Activated naive CD4-positive, alpha-beta T cell treated with anti-CD3 and anti-CD28 coated beads, Interleukin-2, amount 50 U/mL, for 72 hours (primary cell): ENCODE data around the gene ANKRD44. TPM values are rescaled to one million over a fixed set of nuclear protein-coding genes. Genes with fewer than 3 reads are reported as not detected.
"Not testable (repeated sequence)": the region's sequence is repeated elsewhere in the genome, so short reads cannot be mapped to it uniquely, and the experiment has no call there.

Experiments
- ATAC-seq, 2 donors: fragments of 150-1000 bp; cut with Tn5 transposase; 2 replicates each; pipeline ENCODE4 v1.10.0; 2021; ENCODE audit warnings: mild to moderate bottlenecking in 2 of 2, moderate library complexity in 2 of 2
- DNase-seq, 2 donors: peaks; one replicate each; pipeline ENCODE4 v3.0.0; 2021 to 2022; ENCODE audit warnings: low spot score in 2 of 2
- H3K27ac Mint-ChIP-seq, 2 donors: one replicate each; pipeline ENCODE4 v1.8.0; 2022; ENCODE audit warnings: mild to moderate bottlenecking in 2 of 2, mixed read lengths in 2 of 2
- H3K36me3 Mint-ChIP-seq, 2 donors: one replicate each; pipeline ENCODE4 v1.8.0; 2022; ENCODE audit warnings: mixed read lengths in 2 of 2
- H3K9me3 Mint-ChIP-seq, 2 donors: one replicate each; pipeline ENCODE4 v1.8.0; 2022; ENCODE audit warnings: mixed read lengths in 2 of 2
- total RNA-seq, 2 donors: library from RNA; stranded (reverse); gene quantifications; one replicate each; pipeline ENCODE4 v1.2.3, GENCODE V29; 2022

Gene ANKRD44
- 100 to 1,000 TPM; 103 to 130 TPM for total RNA-seq

GRCh38 chr2:197310271-197310985 lies at the start of gene ANKRD44:
TSS of gene ANKRD44 (minus strand) at chr2:197310780. CDS start at chr2:197310604, 176 bp downstream.
- ATAC-seq, result peak; percentile 75 to 80
- H3K36me3 Mint-ChIP-seq, result peaks cover 10 to 16% of the 10 kb centered on the region in 2 donors

GRCh38 chr2:197359859-197360258 lies 49.3 kb upstream of the ANKRD44 start:
- peak overlapping the region in 1 of 2 donors; percentile 44 for H3K27ac Mint-ChIP-seq
- DNase-seq (no peak), ATAC-seq (peak in 1 of 2 donors; percentile 29)
- no peaks in the 10 kb centered on the region for H3K9me3 Mint-ChIP-seq
- H3K36me3 Mint-ChIP-seq, result peaks cover 0 to 8% of the 10 kb centered on the region in 2 donors

More at GRCh38 chr2:197310271-197310985, at the start of gene ANKRD44:
- H3K27ac Mint-ChIP-seq, result peak within 1 kb of the TSS; percentile 95 to 96
- DNase-seq, result peak; percentile 85 to 89
- H3K9me3 Mint-ChIP-seq, result no peaks in the 10 kb centered on the region

GRCh38 chr2:197358931-197359330 lies 48.4 kb upstream of the ANKRD44 start:
- H3K9me3 Mint-ChIP-seq, result no peaks in the 10 kb centered on the region
- ATAC-seq, result peak; percentile 73 to 75
- DNase-seq, result no peak
- H3K27ac Mint-ChIP-seq, result peak overlapping the region in 1 of 2 donors; percentile 44
- peaks cover 0 to 8% of the 10 kb centered on the region in 2 donors for H3K36me3 Mint-ChIP-seq

DNA sequence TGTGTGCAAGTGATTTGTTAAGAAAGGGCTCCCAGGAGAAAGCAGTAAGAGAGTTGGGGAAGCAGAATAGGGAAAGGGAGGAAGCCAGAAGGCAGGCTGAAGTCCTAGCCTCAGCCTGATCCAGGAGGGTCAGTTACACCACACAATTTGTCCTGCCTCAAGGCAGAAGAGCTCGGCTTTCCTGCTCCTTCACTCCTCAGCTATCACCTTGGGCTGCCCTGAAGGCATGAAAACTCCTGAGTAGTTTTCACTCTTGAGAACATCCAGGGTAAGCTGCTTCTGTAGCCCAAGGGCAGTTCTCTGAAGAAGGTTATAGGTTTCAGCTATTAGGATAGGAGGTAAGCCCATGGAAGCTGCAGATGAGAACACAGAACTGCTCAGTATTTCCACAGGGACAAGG lies 47.4 kb upstream of the ANKRD44 start:
- ATAC-seq (no peak), DNase-seq (no peak)
- H3K27ac Mint-ChIP-seq, result no peak overlapping the region
- H3K9me3 Mint-ChIP-seq, result no peaks in the 10 kb centered on the region
- peaks cover 0 to 8% of the 10 kb centered on the region in 2 donors for H3K36me3 Mint-ChIP-seq

- ATAC-seq (no peak), DNase-seq (no peak)
- H3K9me3 Mint-ChIP-seq, result no peaks in the 10 kb centered on the region
- H3K36me3 Mint-ChIP-seq, result peaks cover 0 to 8% of the 10 kb centered on the region in 2 donors
- peak overlapping the region in 1 of 2 donors; percentile 81 for H3K27ac Mint-ChIP-seq
Measured at GRCh38 chr2:197356136-197356535, 45.6 kb upstream of the ANKRD44 start.

GRCh38 chr2:197354169-197354558 lies 43.6 kb upstream of the ANKRD44 start:
- peaks cover 0 to 7% of the 10 kb centered on the region in 2 donors for H3K9me3 Mint-ChIP-seq
- ATAC-seq (no peak), DNase-seq (no peak)
- no peak overlapping the region for H3K27ac Mint-ChIP-seq
- peaks cover 0 to 2% of the 10 kb centered on the region in 2 donors for H3K36me3 Mint-ChIP-seq

- peaks cover 0 to 7% of the 10 kb centered on the region in 2 donors for H3K9me3 Mint-ChIP-seq
- DNase-seq (no peak), ATAC-seq (peak in 1 of 2 donors; percentile 85)
- H3K27ac Mint-ChIP-seq, result no peak overlapping the region
- no peaks in the 10 kb centered on the region for H3K36me3 Mint-ChIP-seq
Measured at GRCh38 chr2:197353393-197354168, 43.0 kb upstream of the ANKRD44 start.

GRCh38 chr2:197349699-197350098 lies 39.1 kb upstream of the ANKRD44 start:
- Mint-ChIP-seq H3K9me3 (peaks cover 0 to 7% of the 10 kb centered on the region in 2 donors), H3K36me3 (no peaks in the 10 kb centered on the region), H3K27ac (no peak overlapping the region)
- no peak for ATAC-seq
- no peak for DNase-seq

- H3K9me3 Mint-ChIP-seq, result peaks cover 0 to 7% of the 10 kb centered on the region in 2 donors
- no peak for ATAC-seq
Measured at GRCh38 chr2:197348721-197349360, 38.3 kb upstream of the ANKRD44 start.

DNA sequence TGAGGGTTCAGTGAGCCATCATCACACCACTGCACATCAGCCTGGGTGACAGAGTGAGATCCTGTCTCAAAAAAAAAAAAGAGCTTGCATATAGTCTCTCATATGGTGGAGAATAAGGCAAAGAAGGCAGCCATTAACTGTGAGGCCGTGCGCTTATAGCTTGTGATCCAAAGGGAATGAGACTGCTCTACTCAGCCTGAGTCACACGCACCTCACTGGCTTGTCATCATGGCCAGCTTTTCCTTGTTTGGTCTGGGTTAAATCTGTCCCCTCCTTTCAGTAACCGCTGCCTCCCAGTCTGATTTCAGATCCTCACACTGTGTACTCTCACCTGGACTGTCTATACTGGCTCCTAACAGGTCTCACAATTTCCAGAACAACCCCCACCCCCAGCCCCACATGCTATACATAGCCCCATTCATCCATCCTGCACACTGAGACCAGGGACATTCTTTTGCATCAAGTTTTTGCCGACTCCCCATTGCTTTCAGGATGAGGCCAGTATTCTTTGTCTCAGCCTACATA lies 35.3 kb upstream of the ANKRD44 start:
- ATAC-seq (no peak), DNase-seq (no peak)
- Mint-ChIP-seq H3K9me3 (peaks cover 0 to 6% of the 10 kb centered on the region in 2 donors), H3K36me3 (no peaks in the 10 kb centered on the region), H3K27ac (no peak overlapping the region)

More at GRCh38 chr2:197348721-197349360, 38.3 kb upstream of the ANKRD44 start:
- Mint-ChIP-seq H3K36me3 (no peaks in the 10 kb centered on the region), H3K27ac (peak overlapping the region in 1 of 2 donors; percentile 15)
- no peak for DNase-seq

DNA sequence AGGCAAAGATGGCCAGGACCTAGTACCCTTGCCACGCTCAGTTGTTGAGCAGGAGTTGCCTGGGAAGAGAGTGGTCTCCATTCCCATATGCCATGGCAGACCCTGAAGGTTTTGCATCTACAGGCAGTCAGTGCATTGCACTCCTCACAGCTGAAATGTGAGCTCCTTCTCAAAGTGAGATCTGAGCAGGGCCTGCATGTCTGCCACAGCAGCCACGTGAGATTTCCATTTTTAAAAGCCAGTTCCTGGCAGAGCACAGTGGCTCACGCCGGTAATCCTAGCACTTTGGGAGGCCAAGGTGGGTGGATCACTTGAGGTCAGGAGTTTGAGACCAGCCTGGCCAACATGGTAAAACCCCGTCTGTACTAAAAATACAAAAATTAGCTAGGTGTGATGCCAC lies 33.4 kb upstream of the ANKRD44 start:
- H3K27ac Mint-ChIP-seq, H3K9me3 Mint-ChIP-seq, H3K36me3 Mint-ChIP-seq, DNase-seq: not testable (repeated sequence)
- peak in 1 of 2 donors; percentile 18 for ATAC-seq

DNA sequence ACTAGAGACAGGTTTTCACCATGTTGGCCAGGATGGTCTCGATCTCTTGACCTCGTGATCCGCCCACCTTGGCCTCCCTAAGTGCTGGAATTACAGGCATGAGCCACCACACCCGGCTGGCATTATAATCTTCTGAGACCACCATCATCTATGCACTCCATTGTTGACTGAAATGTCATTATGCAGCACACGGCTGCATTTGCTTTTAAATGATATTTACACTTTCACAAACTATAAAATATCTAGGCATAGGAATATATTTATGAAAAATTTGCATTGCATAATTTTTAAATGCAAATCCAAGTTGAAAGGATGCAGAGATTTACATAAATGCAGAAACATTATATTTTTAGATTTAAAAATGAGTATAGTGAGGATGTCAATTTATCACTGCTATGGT lies 30.0 kb upstream of the ANKRD44 start:
- Mint-ChIP-seq H3K9me3 (no peaks in the 10 kb centered on the region), H3K36me3 (no peaks in the 10 kb centered on the region), H3K27ac (no peak overlapping the region)
- ATAC-seq (no peak), DNase-seq (no peak)

GRCh38 chr2:197339496-197340220 lies 29.1 kb upstream of the ANKRD44 start:
- DNase-seq (no peak), ATAC-seq (peak in 1 of 2 donors; percentile 36)
- H3K9me3 Mint-ChIP-seq, result no peaks in the 10 kb centered on the region
- H3K36me3 Mint-ChIP-seq, result no peaks in the 10 kb centered on the region
- H3K27ac Mint-ChIP-seq, result peak overlapping the region; percentile 12 to 55

- no peak for ATAC-seq
- Mint-ChIP-seq H3K9me3 (no peaks in the 10 kb centered on the region), H3K36me3 (no peaks in the 10 kb centered on the region), H3K27ac (peak overlapping the region in 1 of 2 donors; percentile 12)
- DNase-seq, result no peak
Measured at GRCh38 chr2:197339016-197339415, 28.4 kb upstream of the ANKRD44 start.

DNA sequence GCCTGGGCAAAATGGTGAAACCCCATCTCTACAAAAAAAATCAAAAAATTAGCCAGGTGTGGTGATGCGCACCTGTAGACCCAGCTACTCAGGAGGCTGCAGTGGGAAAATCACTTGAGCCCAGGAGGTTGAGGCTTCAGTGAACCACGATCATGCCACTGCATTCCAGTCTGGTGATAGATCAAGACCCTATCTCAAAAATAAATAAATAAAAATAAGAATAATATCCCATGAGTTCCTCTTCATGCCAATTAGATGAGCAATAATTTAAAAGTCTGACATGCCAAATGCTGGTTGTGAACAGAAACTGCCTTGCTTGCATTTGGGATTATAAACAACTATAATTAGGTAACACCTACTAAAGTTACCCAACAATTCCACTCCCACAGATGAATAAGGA lies 22.1 kb upstream of the ANKRD44 start:
- Mint-ChIP-seq H3K36me3 (peaks cover 0 to 11% of the 10 kb centered on the region in 2 donors), H3K9me3 (peaks cover 6 to 8% of the 10 kb centered on the region in 2 donors), H3K27ac (no peak overlapping the region)
- ATAC-seq, result no peak
- no peak for DNase-seq

DNA sequence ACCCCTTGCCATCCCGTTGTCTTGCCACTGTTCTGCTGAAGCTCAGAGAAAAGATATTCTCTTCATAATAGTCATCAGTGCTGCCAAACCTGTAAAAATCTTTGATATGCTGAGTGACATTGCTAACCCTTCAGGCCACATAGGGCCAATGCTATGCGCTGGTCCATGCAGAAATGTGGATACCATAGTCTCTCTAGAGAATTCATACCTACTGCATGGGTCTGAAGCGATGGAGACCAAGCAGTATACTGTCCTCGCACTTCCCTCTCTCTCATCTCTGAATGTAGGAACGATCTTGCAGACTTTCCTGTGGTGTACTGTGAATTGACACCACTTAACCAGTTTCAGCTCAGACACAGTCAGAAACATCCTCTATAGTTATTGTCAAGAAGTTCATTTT lies 17.9 kb upstream of the ANKRD44 start:
- ATAC-seq (peak; percentile 58 to 64), DNase-seq (no peak)
- peak overlapping the region; percentile 8 to 79 for H3K27ac Mint-ChIP-seq
- peaks cover 0 to 11% of the 10 kb centered on the region in 2 donors for H3K36me3 Mint-ChIP-seq
- peaks cover 6 to 8% of the 10 kb centered on the region in 2 donors for H3K9me3 Mint-ChIP-seq
